Erythroblast (primary cell): ENCODE data around the gene HSF4.
A peak's percentile ranks its signal among the peaks of the same experiment; 100 is the strongest.

Source experiments
- DNase-seq, 2 experiments: peaks; one replicate each; lab custom pipeline; 2025; lab: John Stamatoyannopoulos, UW
- GATA1 ChIP-seq: IDR thresholded peaks from 2 replicates; pipeline ENCODE4 v1.6.1; 2011; ENCODE audit warnings: low read depth, mild to moderate bottlenecking, control low read depth, low read length, moderate library complexity
- POLR2A ChIP-seq: IDR thresholded peaks from 2 replicates; pipeline ENCODE4 v1.6.1; 2011; ENCODE audit warnings: mild to moderate bottlenecking, low read length

Gene HSF4

DNA sequence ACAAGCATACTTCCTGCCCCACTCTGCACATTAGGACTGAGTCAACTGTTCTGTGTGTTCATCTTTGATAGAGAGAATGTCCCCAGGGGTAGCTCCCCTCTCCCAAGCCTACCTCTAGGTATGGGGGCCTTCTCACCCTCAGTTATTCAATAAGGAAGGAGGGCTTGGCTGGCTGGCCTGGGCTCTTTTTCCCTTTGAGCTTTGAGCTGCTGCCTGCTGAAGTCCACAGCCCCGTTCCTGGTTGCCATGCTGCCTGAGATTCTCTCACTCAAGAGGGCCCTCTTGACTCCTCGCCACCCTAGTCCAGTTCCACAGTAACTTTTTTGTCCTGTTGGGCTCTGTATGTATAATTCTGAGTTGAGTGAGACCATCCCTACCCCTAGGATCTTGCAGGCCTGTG, 18.8 kb upstream of the HSF4 start:
- TF ChIP-seq POLR2A (no peak), GATA1 (no peak)
- no peak for DNase-seq

DNA sequence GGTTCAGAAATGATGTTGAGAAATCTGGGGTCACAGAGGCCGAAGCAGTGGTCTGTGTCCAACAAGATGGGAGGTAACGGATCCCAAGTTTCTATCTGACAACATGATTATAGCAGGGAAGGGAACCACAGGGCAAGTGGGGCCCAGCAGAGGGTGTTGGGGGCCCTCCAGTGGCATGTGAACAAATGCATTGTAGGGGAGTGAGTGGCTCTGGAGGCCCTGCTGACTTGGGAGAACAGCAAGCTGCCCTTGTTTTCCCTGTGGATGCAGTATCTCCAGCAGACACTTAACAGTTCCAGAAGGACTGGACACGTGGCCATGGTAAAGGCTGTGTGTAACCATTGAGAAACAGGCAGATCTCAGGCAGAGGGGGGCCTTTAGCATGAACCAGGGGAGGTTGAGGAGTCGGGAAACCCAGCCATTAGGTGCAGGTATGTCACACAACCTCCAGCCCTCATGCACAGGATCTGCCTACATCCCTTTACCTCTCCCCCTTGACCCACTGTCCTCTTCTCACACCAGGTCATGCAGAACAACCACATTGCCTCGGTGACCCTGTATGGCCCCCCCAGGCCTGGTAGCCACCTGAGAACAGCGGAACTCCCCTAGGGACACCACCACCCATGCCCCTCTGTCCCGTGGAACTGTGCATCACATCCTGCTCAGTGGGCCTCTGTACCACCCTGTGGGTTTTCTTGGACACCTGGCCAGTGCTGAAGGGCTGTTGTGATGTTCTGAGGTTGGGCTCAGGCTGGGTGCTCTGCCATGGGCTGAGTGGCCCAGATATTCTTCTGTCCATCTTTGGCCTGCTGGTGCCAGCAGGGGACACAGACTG, 17.8 kb upstream of the HSF4 start:
- TF ChIP-seq POLR2A: no peak
- TF ChIP-seq GATA1: no peak
- DNase-seq: no peak

DNA sequence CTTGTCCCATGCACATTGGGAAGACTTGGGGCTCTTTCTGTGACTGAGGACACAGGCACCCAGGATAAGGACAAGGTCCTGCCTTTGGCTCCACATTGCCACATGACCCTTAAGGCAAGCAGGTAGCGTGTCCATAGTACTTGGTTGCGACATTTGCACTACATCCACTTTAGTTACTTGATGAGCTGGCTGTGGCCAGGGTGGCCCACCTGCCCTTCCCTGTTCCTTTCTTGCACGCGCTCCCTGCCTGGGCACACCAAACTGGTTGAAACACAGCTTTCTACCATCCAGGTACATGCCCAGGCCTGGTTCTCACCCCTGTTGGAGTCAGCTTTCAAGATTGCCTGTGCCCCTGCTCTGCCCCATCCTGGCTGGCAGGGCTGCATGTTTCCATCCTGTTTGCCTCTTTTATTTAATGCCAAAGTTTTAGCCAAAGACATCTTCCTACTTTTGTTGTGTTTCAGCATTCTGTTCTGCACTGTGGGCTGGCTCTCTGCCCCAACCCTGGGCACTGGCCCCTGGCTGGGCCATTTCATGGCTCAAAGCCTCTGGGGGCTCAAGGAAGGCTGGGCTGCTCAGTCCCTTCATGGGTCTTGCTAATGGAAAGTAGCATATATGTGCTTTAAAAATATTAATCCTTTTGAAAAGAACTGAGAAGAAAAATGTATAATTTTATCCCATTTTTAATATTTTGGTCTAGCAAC, 17.0 kb upstream of the HSF4 start:
- no peak for TF ChIP-seq GATA1
- no peak for TF ChIP-seq POLR2A
- no peak for DNase-seq

DNA sequence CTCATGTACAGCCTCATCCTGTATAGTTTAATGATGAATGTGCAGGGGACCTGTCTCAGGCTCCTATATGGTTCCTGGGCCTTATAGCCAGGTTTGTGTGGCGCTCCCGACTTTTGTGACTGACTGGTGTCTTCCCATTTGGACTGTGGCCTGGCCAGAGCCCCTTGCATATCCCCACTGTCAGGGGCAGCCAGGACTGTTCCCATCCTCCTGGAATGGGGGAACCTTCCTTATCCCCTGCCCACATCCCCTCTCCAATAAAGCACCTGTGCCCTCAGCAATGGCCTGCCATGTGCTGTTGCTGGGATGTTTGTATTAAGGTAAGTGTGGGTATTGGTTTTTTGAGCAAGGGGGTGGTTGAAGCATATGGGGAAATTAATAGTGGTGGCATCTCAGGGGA, 16.3 kb upstream of the HSF4 start:
- TF ChIP-seq GATA1 (no peak), POLR2A (no peak)

DNA sequence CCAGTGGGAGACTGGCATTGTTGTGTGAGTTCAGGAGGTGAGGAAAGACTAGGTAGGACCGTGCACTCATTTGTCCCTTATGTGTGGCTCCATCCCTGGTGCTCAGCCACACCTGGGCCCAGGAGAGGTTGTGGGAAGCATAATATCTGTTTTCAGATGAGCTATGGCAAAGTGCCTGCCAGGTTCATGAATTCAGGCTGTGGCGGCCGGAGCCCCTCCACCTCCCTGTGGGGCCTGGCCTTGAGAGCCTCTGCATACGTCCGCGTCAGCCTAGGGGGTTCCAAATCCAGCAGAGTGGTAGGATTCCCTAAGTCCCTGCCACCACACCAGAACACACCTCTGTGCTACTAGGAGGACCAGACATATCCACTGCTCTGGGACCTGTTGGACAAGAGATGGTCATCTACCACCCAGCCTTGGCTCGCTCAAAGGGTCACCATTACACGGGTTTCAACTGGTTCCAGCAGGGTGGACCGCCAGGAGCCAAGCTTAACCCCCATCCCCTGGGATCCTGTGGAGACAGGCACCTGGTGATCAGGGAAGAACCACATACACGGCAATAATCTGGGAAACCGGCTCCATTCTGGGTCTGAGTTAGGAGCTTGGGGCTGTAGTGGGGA, 15.8 kb upstream of the HSF4 start:
- DNase-seq: no peak

More for the DNA sequence above, 16.3 kb upstream of the HSF4 start:
- no peak for DNase-seq

DNA sequence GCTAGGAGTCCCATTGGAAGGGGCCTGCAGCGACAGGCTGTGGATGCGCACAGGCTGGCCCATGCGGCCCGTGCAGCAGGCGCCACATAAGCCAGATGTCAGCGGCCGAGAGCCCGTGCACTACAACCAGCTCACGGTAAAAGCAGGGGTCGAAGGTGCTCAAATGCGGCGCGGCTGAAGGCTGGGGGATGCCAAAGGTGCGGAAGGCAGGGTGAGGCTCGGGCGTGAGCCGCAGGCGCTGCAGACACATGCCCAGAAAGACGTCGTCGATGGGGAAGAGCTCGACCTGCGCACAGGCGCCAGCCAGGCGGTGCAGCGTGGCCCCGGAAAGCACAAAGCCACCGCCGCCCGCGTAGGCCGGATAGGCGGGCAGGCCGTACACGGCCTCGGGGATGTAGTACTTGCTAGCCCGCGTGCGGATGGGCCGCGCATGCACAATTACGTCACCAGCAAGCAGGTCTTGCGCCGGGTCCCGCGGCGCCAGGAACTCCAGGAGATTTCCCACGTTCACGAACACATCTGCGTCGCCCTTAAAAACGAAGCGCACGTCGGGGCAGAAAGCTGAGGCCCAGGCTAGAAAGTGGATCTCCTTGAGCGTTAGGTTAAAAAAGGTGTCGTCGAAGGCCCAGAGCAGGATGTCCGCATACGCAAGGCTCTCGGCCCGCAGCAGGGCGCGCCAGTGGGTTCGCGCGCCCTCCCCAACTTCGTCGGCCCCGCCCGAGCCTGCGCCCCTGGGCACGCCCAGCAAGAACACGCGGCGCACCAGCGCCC, 15.1 kb upstream of the HSF4 start:
- TF ChIP-seq GATA1 (no peak), POLR2A (no peak)

More for the DNA sequence above, 15.8 kb upstream of the HSF4 start:
- TF ChIP-seq GATA1 (no peak), POLR2A (no peak)

DNA sequence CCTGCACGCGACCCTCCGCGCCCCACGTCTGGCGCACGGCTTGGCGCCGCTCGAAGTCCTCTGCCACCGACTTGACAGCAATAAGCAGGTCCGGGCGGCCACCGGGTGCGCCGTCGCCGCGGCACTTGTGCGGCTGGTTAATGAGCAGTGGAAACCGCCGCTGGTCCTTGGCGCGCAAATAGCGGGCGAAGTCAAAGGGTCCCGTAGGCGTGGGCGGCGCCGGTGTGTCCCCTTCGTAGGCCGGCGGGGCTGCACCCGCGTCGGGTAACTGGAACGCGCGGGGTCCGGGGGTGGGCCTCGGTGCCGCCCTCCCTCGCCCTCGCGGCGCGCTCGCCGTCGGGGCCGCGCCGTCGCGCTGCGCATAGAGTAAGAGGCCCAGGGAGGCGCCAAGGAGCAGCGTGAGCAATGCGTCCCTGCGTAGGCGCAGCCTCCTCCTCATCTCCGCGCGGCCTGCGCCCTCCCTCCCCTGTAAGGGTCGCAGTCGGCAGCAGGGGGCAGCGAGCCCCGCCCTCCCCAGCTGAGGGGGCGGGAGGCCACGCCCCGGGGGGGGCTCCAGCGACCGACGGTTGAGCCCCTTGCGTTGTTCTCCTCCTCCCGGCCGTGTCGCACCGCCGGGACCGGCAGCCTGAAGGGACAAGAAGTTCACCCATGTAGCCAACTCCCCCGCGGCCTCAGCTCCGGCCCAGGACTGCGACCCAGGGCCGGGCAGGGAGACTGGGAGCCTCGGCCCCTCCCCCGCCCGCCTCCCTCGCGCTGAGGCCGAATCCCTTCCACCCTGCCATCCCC, 14.3 kb upstream of the HSF4 start:
- peak; percentile 64 to 69 for DNase-seq
- TF ChIP-seq GATA1: no peak
- no peak for TF ChIP-seq POLR2A

More for the DNA sequence above, 15.1 kb upstream of the HSF4 start:
- no peak for DNase-seq

DNA sequence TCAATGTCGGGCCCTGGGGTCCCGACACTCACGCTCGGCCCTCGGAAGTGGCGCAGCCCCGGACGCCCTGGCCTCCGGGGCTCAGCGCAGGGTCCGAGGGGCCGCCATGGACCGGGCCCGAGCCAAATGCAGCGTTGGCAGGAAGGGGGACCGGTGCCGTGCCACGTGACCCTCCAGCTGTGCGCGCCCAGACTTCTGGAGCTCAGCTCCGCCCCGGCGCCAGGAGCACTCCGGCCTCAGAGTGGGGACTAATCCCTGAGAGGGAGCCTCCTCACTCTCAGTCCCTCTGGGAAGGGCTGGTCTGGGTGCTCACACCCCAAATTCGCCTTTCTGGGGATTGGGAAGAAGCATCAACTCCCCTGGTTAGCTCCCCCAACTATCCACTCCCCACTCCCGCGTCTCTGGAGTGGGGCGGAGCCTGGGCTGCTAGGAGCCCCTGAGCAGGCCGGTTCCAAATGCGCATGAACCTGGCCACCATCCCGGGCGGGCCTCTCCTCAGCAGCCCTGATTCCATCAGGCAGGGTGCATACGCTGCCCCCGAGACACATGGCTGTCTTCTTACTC, 13.6 kb upstream of the HSF4 start, which contains the start of gene B3GNT9:
B3GNT9 (minus strand) TSS at position 166 of the 564 bp plus-strand sequence. CDS start 513 bp downstream, outside the sequence.
- TF ChIP-seq POLR2A: no peak

DNA sequence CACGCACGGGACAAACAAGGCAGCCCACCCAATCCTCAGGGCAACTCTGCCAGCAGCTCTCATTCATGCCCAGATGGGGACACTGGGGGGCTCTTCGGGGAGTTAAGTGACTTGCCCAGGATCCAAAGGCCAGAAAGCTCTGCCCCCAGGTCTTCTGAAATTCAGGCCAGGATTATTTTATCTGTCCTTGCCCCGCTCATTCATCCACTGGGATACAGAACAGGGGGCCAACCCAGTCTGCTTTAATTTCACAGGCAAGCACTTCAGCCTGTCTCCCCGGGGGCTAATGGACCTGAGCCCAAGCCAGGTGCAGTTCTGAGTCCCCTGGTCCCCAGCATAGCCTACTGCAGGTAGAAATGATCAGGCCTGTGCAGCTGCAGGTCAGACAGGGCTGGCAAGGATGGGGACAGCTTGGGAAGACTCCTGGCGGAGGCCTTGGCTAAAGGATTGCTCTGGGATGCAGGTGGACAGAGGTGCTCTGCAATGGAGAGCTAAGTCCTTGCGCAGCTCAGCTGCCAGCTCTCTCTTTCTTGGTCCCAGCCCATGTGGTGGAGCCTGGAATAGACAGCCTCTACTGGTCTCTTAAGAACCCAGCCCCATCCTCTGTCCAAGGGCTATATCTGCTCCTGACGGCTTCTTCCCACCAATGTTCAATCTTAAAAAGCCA, 13.0 kb upstream of the HSF4 start:
- DNase-seq: peak in 1 of 2 experiments; percentile 19
- TF ChIP-seq POLR2A: no peak
- TF ChIP-seq GATA1: no peak

More for the DNA sequence above, 13.6 kb upstream of the HSF4 start, which contains the start of gene B3GNT9:
- peak in 1 of 2 experiments; percentile 35 for DNase-seq

DNA sequence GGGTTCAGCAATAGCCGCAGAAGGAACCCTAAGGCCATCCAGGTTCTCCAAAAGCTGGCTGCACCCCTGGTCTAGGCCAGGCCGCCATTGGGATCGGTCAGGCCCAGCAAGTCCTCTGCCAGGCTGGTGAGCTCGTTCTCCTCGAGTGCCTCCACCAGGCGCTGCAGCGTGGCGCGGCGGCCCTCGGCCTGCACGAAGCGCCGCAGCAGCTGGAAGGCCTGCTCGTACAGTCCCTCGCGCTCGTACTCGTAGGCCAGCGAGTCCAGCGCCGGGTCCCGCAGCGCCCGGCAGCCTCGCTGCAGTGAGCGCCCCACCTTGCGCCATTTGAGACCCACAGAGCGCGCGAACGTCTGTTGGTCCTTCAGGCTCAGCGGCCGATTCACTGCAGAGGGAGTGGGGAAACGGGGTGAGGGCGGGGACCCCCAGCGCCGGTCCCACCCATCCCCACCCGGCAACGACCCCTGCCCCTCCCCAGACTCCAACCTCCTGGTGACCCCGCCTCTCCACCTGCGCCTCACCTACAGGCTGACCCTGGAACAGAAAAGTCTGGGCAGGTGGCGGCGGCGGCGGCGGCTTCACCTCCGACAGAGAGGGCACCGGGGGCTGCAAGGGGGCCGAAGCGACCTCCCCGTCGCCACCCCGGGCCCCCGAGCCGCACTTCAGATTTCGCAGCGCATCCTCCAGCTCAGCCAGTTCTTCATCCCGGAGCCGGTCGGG, 9.8 kb upstream of the HSF4 start:
- TF ChIP-seq POLR2A (no peak), GATA1 (no peak)

More for the DNA sequence above, 9.8 kb upstream of the HSF4 start:
- DNase-seq: no peak
